22Rv1 (cell line): ENCODE measurements around the gene PLA2G4F.

ENCODE experiments used
- H3K27ac ChIP-seq: fragments of 450-650 bp; 2 replicates; pipeline ENCODE4 v1.5.1; 2017
- ZFX ChIP-seq: fragments of 450-650 bp; IDR thresholded peaks from 2 replicates; pipeline ENCODE4 v1.6.1; 2017; ENCODE audit warnings: antibody characterized with exemption, borderline replicate concordance
- TF ChIP-seq, protein P1 (sequence below): fragments of 450-650 bp; IDR thresholded peaks from 2 replicates; pipeline ENCODE4 v1.5.1; 2017; ENCODE audit warnings: mild to moderate bottlenecking

Gene PLA2G4F

DNA sequence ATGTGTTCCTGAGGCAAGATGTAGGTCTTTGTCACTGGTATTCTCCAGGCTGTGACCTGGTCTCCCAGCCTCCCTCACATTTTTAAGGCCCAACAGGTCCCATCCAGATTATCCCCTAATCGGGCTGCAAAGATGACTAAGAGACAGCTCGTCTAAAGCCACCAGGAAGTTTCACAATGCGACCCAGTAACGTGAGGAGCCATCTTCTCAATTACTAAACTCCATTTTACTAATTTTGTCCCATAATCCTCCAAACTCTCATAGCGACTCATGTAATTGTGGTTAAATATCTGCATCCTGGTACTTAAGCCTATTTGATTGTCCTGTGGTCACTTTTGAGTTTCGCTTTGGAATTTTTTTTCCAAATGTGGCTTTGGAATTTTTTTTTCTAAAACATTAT is 8.7 kb upstream of the PLA2G4F start:
- TF ChIP-seq, protein P1, sequence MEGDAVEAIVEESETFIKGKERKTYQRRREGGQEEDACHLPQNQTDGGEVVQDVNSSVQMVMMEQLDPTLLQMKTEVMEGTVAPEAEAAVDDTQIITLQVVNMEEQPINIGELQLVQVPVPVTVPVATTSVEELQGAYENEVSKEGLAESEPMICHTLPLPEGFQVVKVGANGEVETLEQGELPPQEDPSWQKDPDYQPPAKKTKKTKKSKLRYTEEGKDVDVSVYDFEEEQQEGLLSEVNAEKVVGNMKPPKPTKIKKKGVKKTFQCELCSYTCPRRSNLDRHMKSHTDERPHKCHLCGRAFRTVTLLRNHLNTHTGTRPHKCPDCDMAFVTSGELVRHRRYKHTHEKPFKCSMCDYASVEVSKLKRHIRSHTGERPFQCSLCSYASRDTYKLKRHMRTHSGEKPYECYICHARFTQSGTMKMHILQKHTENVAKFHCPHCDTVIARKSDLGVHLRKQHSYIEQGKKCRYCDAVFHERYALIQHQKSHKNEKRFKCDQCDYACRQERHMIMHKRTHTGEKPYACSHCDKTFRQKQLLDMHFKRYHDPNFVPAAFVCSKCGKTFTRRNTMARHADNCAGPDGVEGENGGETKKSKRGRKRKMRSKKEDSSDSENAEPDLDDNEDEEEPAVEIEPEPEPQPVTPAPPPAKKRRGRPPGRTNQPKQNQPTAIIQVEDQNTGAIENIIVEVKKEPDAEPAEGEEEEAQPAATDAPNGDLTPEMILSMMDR = no peak
- no peak for TF ChIP-seq ZFX
- no peak overlapping the region for H3K27ac ChIP-seq

DNA sequence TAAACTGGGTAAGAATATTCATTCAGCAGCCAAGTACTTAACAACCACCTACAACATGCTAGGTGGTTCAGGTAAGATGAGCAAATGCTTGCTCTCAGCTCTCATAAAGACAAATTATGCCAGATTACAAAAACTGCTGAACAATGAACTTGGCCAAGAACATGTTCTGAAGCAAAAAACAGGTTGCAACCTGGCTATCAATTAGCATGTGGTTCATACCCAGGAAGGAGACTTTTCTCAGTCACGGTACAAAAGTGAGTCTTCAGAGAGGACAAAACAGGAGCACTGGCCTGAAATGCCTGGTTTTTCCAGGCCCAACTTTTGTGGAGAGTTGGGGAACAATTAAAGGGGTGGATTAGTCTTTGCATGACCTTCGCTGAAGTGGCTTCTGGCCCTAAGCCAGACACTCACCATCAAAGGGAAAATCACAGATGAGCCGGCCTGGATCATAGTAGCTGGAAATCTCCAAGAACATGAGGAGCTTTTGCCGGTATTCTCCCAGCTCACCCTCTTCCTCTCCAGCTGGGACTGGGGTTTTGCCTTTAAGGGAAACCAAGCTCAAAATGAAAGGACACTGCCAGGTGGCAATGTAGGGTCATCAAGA is 7.6 kb upstream of the PLA2G4F start:
- no peak for TF ChIP-seq ZFX
- TF ChIP-seq, protein P1 = no peak
- H3K27ac ChIP-seq = no peak overlapping the region

DNA sequence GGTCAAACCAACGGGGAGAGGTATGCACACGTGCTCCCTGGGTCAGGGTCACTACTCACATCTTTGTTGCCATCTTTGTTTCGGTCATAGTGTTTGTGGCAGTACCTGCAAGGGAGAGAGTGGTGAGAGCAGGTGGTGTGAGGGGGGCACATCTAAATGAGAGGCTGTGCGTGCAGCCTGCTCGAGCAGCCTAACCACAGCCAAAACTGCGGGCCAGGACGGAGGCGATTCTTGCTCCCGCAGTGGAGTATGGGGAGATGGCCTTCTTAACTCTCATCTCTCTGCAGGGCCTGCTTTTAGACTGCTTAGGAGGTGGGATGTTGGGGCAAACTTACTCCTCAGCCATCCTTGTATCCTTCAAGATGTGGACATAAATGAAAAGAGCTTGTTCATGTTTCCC is 6.9 kb upstream of the PLA2G4F start:
- H3K27ac ChIP-seq = no peak overlapping the region
- no peak for TF ChIP-seq ZFX
- TF ChIP-seq, protein P1 = no peak

DNA sequence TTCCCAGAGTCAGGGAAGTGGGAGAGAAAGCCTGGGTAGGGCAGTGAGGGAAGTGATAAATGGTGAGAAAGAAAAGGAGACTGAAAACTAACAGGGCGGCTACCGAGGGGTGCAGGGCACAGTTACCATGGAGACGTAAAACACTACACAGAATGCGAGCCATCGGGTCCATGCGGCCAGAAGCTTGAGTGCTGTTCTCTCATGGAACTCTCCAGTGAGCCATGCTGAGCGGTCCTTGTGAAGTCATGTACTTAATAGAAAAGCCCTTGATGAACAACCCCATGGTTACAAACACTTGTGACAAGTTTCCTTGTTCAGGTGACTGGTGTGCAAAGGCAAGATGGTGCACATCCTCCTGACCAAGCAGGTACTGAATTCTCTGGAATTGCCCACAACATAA is 3.7 kb upstream of the PLA2G4F start:
- H3K27ac ChIP-seq = no peak overlapping the region
- no peak for TF ChIP-seq ZFX
- TF ChIP-seq, protein P1 = no peak

DNA sequence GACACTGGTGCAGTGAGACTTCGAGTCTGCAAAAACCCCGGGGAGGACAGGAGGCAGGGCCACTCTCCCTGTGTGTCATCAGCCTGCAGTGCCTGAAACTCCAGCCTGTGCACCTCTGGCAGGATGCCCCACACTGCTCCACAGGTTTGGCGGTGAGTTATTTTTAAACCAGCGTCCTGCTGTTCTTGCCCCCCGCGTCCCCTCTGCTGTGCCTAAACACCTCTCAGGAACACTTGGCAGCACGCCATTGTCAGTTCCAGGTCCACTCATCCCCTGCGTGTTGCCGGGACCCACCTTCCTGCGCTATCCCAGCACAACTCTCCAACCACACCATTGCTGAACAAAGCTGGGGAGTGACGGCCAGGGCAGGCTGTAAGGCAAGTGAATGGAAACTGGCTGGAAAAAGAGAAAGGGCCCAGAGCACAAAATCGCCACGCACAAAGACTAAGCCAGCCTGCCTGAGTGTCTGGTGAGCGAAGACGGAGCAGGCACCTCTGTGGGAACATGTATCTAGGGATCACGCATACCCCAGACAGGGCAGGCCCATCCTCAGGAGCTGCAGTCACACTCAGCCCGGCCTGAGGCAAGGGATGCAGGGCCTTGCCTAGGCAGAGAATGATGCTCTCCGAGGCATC is 3.1 kb upstream of the PLA2G4F start:
- no peak for TF ChIP-seq ZFX
- H3K27ac ChIP-seq = no peak overlapping the region

DNA sequence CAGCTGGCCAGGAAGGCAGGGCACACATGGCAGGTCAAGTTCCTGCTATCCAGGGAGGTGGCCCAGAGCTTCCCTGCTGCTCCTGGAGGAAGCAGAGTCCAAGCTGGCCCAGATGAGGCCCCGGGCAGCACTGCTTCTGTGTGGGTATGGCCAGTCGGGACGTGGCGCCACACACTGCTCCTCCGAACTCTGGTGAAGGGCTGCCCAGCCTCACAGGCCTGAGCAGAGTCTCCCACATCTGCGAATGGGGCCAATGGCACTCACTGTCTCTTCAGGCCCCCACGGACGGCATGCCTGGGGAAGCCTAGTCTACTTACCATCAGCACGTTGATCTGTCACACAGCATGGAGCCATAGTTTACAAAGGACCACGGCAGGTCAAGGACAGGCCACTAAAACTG is 2.5 kb upstream of the PLA2G4F start:
- no peak overlapping the region for H3K27ac ChIP-seq
- TF ChIP-seq, protein P1 = no peak
- TF ChIP-seq ZFX = no peak

DNA sequence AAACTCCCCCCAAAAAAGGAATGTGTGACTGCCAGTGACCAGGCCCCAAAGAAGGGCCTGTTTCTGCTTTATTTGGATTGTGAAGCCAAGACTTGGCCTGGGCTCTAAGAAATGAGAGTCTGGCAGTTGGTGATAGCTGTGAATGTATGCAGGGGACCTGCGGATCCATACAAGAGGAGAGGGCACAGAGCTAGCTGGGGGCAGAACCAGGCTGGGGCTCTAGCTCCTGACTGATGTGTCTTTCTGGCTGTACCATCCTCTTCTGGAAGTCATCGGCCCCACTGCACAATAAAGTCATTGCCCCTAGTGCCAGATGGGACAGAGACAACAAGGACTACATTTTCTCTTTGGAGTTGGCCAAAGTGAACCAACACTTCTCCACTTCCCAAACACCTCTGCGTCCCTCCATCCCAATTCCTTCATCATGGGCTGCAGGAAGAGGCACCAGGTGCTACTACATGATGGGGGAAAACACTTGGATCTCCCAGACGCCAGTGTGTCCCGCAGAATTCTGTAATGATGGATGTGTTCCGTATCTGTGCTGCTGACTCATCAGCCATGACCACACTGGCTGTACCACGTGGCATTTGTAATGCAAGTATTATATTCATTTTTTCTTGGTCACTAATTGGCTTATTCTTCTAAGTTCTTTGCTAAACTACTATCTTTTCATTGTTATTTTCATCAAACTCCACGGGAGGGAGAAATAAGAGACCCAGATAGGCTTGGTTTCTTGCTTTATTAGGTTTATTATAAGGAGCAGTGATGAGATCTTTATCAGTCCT is 1.7 kb upstream of the PLA2G4F start:
- H3K27ac ChIP-seq = no peak overlapping the region
- TF ChIP-seq, protein P1 = no peak
- no peak for TF ChIP-seq ZFX
